ENCODE data around the gene TIGD4.

The TIGD4 gene

DNA sequence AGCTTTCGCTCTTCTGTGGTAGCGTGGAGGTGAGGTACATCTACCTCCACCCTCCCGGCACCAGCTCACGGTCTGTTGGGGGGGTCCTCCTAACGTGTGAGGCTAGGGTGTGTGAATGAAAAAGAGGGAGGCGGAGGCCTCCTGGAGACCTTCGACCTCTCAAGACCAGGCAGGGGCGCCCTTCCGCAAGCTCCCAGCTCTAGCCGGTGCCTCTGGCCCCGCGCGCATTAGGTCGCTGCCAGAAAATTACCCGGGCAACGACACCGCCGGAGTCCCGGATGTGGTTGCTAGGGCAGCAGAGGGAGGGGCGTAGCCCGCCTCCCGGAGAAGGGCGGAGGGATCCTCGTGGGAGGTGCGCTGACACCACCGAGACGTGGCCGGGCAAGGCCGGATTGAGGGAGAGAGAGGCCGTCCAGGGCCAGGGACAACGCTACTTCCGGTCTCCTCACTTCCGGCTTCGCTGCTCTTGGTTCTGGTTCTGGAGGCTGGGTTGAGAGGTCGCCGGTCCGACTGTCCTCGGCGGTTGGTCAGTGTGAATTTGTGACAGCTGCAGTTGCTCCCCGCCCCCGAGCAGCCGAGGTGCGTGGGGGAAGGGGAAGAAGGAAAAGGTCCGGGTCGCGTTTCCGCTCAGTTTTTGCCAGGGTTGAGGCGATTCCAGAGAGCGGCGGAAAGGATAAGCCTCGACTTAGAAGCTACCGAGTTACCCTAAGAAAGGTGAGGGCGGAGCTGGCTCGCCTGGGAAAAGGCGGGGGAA lies at the start of gene TIGD4, which contains the start of gene ARFIP1:
Gene TIGD4 (minus strand): TSS at position 218 of the 754 bp plus-strand sequence. CDS start 8,726 bp downstream, outside the sequence.
Gene ARFIP1 (plus strand): TSS at position 442 of the 754 bp plus-strand sequence. CDS start 49,680 bp downstream, outside the sequence.
- DNase-seq, result peak; percentile 59

DNA sequence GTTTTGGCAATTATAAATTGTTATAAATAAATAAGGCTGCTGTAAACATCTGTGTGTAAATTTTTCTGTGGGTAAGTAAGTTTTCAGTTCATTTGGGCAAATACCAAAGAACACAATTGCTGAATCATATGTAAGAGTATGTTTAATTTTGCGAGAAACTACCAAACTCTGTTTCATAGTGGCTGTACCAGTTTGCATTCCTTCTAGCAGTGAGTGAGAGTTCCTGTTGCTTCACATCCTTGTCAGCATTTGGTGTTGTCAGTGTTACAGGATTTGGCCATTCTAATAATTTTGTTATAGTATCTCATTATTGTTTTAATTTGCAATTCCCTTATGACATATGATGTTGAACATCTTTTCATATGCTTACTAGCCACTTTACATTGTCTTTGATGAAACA lies 48.6 kb upstream of the TIGD4 start:
- DNase-seq, result no peak

DNA sequence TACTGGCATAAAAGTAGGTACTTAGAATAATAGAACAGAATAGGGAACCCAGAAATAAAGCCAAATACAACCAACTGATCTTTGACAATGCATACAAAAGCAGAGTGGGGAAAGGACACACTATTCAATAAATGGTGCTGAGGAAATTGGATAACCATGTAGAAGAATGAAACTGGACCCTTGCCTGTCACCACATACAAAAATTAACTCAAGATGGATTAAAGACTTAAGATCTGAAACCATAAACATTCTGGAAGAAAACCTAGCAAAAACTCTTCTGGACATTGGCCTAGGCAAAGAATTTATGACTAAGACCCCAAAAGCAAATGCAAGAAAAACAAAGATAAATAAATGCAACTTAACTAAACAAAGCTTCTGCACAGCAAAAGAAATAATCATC lies 45.8 kb upstream of the TIGD4 start:
- DNase-seq, result no peak

DNA sequence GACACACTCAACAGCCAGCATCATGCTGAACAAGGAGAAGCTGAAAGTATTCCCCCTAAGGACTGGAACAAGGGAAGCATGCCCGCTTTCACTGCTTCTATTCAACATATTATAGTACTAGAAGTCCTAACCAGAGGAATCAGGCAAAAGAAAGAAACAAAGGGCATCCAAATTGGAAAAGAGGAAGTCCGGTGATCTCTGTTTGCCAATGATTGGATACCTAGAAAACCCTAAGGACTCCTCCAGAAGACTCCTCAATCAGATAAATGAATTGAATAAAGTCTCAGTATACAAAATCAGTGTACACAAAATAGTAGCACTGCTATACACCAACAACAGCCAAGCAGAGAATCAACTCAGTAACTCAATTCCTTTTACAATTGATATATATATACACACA lies 45.0 kb upstream of the TIGD4 start:
- no peak for DNase-seq

- no peak for DNase-seq
These were observed 42.8 kb upstream of the TIGD4 start for GRCh38 chr4:152822323-152822722.

- no peak for DNase-seq
These were observed 40.5 kb upstream of the TIGD4 start for GRCh38 chr4:152820073-152820472.

DNA sequence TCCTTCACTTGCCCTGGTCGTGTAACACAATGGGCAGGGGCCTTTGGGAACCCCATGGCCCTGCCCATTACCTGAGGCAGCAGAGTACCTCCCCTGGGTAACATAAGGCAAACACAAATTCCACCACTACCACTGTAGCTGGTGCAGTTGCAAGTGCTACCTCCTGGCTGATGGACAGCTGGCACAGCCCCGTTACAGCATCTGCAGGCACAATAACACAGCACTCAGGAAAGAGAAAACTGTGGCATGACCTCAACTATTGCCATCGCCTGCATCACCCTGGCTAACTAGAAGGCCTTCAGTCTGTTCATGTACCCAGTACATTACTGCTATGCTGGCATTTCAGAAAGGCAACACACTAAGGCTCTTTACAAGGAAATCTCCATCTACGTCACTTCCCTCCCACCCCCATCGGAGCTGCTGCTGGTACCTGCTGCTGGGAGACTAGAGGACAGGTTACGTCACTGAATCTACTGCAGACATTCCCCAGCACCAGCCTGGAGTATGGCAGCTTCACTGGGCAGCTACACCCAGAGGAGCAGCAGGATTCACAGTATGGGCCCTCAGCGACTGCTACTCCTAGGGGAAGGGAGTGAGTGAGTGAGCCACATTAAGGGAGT lies 39.6 kb upstream of the TIGD4 start:
- DNase-seq, result no peak

GRCh38 chr4:152817331-152817730 lies 37.8 kb upstream of the TIGD4 start:
- DNase-seq, result no peak

- DNase-seq, result no peak
These were observed 35.5 kb upstream of the TIGD4 start for GRCh38 chr4:152815078-152815477.

- no peak for DNase-seq
These were observed 31.3 kb upstream of the TIGD4 start for GRCh38 chr4:152810715-152811287.

DNA sequence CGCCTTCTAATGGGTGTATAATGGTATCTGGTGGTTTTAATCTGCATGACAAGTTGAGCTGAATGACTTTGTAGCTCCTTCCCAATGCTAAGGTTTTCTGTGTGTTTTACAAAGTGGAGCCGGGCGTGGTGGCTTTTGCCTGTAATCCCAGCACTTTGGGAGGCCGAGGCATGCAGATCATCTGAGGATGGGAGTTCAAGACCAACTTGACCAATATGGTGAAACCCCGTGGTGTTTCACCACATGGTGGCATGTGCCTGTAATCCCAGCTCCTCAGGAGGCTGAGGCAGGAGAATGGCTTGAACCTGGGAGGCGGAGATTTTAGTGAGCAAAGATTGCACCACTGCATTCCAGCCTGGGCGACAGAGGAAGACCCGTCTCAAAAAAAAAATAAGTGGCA lies 29.1 kb upstream of the TIGD4 start:
- no peak for DNase-seq

DNA sequence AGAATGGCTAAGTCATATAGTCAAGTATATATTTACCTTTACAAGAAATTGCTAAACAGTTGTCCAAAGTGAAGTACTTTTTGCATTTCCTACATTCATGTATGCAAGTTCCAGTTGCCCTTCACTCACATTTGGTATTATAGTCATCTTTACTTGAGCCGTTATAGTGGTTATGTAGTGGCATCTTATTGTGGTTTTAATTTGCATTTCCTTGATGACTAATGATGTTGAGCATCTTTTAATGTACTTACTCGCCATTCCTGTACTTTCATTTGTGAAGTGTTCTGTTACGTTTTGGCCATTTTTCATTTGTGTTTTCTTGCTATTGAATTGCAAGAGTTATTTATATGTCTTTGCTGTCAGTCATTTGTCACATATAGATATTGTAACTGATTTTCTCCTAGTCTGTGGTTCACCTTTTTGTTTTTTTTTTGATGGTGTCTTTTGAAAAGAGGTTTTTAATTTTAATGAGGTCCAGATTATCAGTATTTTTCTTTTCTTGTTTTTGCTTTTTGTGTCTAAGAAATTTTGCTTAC lies 27.8 kb upstream of the TIGD4 start:
- DNase-seq, result no peak

DNA sequence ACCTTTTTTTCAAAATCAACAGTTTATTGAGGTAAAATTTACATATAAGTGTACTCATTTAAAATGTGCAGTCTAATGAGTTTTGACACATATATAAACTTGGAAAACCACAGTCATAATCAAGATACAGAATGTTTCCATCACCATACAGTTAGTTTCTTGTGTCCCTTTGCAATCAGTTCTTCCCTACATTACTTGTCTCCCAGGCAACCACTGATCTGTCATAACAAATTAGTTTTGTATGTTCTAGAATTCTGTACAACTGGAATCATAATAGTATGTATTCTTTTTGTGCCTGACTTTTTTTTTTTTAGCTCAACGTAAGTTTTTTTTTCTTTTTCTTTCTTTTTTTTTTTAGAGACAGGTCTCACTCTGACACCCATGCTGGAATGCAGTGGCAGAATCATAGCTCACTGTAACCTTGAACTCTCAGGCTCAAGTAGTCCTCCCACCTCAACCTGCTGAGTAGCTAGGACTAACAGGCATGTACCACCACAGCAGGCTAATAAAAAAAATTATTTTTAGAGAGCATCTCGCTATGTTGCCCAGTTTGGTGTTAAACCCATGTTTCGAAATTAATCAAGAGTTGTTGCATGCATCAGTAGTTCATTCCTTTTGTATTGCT lies 27.1 kb upstream of the TIGD4 start:
- DNase-seq, result no peak

- DNase-seq, result no peak
These were observed 26.3 kb upstream of the TIGD4 start for GRCh38 chr4:152805818-152806217.

DNA sequence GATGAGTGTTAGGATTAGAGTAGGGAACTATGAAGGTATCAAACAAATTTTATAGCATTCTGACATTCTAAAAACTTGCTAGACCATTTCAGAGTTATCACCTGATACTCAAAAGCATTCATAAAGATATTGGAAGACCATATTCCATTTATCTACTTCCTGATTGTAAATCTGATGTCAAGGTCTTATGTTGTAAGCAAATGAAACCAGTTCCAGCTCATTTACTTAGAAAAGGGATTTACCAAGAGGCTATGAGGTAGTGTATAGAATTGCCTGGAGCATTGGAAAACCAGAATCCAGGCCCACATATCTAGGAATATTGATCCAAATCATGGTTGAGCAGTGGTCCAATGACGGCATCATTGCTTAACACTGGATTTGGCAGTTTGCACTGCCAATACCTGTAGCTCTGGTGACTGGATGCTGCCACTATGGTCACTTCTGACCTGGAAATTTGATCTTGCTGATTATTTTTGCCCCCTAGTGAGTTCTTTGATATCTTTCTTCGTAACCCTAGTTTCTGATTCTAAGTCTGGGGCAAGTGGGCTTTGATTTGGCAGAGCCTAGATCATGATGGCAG lies 25.6 kb upstream of the TIGD4 start:
- DNase-seq, result no peak

- no peak for DNase-seq
These were observed 24.0 kb upstream of the TIGD4 start for GRCh38 chr4:152803541-152803940.

- DNase-seq, result no peak
These were observed 16.4 kb upstream of the TIGD4 start for GRCh38 chr4:152795891-152796290.

DNA sequence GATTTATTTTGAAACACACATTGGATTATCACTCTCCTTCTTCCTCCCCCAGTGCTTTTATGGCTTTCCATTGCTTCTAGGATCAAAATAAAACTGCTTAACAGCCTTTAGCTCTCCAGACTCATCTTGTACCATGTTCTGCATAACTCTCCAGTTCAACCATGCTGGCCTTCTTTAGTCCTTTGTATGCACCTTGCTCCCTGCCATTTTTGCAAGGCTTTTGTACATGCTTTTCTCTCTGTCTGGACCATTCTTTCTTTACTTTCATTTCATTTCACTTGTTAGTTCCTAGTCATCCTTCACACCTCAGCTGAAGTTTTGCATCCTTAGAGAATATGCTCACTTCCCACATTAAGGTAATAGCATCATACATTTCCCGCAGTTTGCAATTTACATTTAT lies 7.1 kb upstream of the TIGD4 start:
- DNase-seq, result no peak

DNA sequence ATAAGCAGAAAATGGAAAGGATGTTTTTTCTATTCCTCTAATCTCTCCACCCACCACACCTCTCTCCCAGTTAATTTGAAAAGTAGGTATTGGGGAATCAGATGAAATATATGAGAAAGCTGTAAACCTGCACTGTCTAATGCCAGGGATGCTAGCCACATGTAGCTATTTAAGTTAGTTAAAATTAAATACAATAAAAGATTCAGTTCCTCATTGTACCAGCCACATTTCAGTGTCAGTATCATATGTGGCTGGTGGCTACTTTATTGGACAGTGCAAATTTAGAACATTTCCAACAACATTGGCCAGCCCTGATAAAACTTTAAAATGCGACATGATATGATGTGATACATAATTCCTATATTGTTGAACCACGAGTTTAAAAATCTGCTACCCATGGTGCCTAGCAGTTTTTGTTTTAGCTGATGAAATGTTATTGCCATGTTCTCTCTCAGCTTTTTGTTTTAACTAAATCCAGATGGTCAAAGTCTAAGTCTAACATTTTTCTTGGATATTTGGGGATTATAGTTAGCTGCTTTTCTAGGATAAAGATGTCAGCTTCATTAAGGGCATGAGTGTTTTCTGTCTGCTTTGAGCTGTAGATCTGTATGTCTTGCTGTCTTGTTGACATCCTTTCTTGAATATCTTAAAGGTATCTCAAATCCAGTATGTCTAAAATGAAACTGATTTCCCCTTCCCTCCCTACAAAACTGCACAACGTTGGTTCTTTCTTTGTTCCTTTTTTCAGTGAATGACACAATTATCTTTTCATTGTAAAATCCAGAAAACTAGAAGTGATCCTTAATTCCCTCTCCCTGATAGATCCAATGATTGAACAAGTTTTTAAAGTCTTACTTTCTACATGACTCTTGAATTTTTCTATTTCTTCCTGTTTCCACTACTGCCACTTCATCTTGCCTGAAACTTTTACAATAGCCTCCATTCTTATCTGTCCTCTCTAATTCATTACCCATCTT lies 6.4 kb upstream of the TIGD4 start:
- no peak for DNase-seq

- DNase-seq, result no peak
These were observed 5.2 kb upstream of the TIGD4 start for GRCh38 chr4:152784490-152785350.

DNA sequence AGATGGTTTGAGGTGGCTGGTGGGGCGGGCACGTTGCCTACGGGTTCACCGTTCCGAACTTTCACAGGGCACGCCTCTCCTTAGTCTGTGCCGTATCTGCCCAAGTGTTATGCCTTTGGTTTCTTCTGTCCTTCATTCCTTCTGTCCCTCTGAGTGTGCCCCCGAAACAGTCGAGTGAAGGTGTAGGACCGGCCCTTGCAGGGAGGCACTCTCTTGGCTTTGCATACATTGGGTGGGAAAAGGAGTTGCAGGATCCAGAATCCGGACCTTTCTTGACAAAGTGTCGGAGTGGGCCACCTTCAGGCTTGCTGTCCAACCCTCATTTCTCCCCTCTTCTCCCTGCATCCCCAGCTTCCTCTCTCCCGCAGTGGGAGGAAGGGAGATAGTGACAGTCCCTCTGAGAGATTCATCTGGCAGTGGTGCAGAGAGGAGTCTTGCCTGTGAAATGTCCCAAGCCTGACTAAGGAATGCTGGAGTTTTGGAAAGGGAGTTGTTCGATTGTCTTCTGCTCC lies 793 bp upstream of the TIGD4 start:
- DNase-seq, result no peak
